Ascending aorta (tissue), 2 donors: ENCODE data around the gene PFKFB4. TPM values are rescaled to one million over a fixed set of nuclear protein-coding genes. Genes with fewer than 3 reads are reported as not detected.

Experiments
- DNase-seq, 2 donors: peaks; one replicate each; pipeline ENCODE4 v3.0.0-alpha.2; 2019; ENCODE audit warnings: low spot score in 2 of 2
- H3K27ac ChIP-seq, 2 donors: fragments of 200-600 bp; sonication (generic); one replicate each; pipeline ENCODE4 v1.5.1; 2016 to 2017; ENCODE audit warnings: mild to moderate bottlenecking in 1 of 2
- H3K27me3 ChIP-seq: fragments of 200-600 bp; sonication (generic); one replicate; pipeline ENCODE4 v1.5.1; 2017
- H3K36me3 ChIP-seq, 2 donors: fragments of 200-600 bp; sonication (generic); one replicate each; pipeline ENCODE4 v1.5.1; 2016
- H3K4me1 ChIP-seq, 2 donors: fragments of 200-600 bp; sonication (generic); one replicate each; pipeline ENCODE4 v1.5.1; 2016 to 2017; ENCODE audit warnings: mild to moderate bottlenecking in 1 of 2
- H3K4me3 ChIP-seq, 2 donors: fragments of 200-600 bp; sonication (generic); one replicate each; pipeline ENCODE4 v1.5.1; 2016 to 2017; ENCODE audit warnings: mild to moderate bottlenecking in 1 of 2
- H3K9me3 ChIP-seq, 2 donors: fragments of 200-600 bp; sonication (generic); one replicate each; pipeline ENCODE4 v1.5.1; 2016
- intact Hi-C: fragments of 100-400 bp; cut with DNase I; formaldehyde crosslinking; loops from one replicate; pipeline ENCODE4 v1.15.1; 2023
- total RNA-seq: library from RNA; depleted of rRNA; stranded (reverse); fragments of >200 nt; gene quantifications from one replicate; pipeline ENCODE4 v1.1.0, GENCODE V29; 2016
- TF ChIP-seq, protein P1 (sequence below), 3 experiments: fragments of 200-600 bp in 2 of 3; fragments of 450-650 bp in 1 of 3; sonication (generic) in 2 of 3; IDR thresholded peaks; one replicate each; pipeline ENCODE4 v1.5.1; 2016 to 2019; ENCODE audit warnings: antibody characterized with exemption in 3 of 3, mild to moderate bottlenecking in 1 of 3, moderate library complexity in 1 of 3

PFKFB4 gene
- total RNA-seq, 1 donor from 2014 or later = 3.7 TPM

- TF ChIP-seq, protein P1, sequence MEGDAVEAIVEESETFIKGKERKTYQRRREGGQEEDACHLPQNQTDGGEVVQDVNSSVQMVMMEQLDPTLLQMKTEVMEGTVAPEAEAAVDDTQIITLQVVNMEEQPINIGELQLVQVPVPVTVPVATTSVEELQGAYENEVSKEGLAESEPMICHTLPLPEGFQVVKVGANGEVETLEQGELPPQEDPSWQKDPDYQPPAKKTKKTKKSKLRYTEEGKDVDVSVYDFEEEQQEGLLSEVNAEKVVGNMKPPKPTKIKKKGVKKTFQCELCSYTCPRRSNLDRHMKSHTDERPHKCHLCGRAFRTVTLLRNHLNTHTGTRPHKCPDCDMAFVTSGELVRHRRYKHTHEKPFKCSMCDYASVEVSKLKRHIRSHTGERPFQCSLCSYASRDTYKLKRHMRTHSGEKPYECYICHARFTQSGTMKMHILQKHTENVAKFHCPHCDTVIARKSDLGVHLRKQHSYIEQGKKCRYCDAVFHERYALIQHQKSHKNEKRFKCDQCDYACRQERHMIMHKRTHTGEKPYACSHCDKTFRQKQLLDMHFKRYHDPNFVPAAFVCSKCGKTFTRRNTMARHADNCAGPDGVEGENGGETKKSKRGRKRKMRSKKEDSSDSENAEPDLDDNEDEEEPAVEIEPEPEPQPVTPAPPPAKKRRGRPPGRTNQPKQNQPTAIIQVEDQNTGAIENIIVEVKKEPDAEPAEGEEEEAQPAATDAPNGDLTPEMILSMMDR (IDR thresholded peaks at IDR 0.05) = no peak
- Histone ChIP-seq H3K27ac (peak within 1 kb of the TSS in 1 of 2 donors; percentile 49), H3K9me3 (no peaks in the 10 kb centered on the region), H3K4me1 (peaks cover 8 to 21% of the 10 kb centered on the region in 2 donors), H3K27me3 (no peaks in the 10 kb centered on the region), H3K36me3 (no peaks in the 10 kb centered on the region), H3K4me3 (no peak within 1 kb of the TSS)
- no peak for DNase-seq
- intact Hi-C loops = no loop called here
These were observed 6.8 kb upstream of the PFKFB4 start, which contains the start of gene UCN2 for GRCh38 chr3:48563382-48563918. UCN2 (minus strand) TSS chr3:48563781; CDS start chr3:48563124, 657 bp downstream.

GRCh38 chr3:48562367-48563095, 5.9 kb upstream of the PFKFB4 start:
- DNase-seq = no peak

GRCh38 chr3:48561045-48561736, 4.6 kb upstream of the PFKFB4 start:
- no peaks in the 10 kb centered on the region for H3K36me3 ChIP-seq
- H3K27ac ChIP-seq = peak overlapping the region; percentile 69 to 83
- H3K4me1 ChIP-seq = peaks cover 15 to 31% of the 10 kb centered on the region in 2 donors
- no peaks in the 10 kb centered on the region for H3K9me3 ChIP-seq
- DNase-seq = peak in 1 of 2 donors; percentile 86
- peak overlapping the region; percentile 42 to 71 for H3K4me3 ChIP-seq
- TF ChIP-seq, protein P1 (IDR thresholded peaks at IDR 0.05) = peak in 2 of 3 experiments; percentile 29 to 35
- intact Hi-C loops = no loop called here
- no peaks in the 10 kb centered on the region for H3K27me3 ChIP-seq

More at GRCh38 chr3:48562367-48563095, 5.9 kb upstream of the PFKFB4 start:
- TF ChIP-seq, protein P1 (IDR thresholded peaks at IDR 0.05) = no peak
- H3K27me3 ChIP-seq = no peaks in the 10 kb centered on the region
- peaks cover 10 to 23% of the 10 kb centered on the region in 2 donors for H3K4me1 ChIP-seq
- intact Hi-C loops = no loop called here
- H3K36me3 ChIP-seq = no peaks in the 10 kb centered on the region
- H3K27ac ChIP-seq = no peak overlapping the region
- no peak overlapping the region for H3K4me3 ChIP-seq
- no peaks in the 10 kb centered on the region for H3K9me3 ChIP-seq

DNA sequence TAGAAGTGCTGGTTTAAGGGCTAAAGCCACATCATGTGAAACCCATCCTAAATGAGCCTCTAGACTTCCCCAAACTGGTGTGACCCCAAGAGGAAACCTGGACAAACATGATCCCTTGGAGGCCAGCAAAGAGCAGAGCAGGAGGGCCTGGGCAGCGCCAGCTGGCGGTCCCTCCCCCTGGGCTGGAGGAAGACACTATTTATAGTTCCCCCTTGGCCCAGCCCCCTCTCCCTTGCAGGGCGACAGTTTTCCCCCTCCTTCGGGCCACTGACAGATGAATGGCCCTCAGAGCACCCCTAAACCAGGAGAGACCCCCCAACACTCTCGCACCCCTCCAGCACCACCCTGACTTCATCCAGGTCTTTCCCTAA, 4.0 kb upstream of the PFKFB4 start:
- Histone ChIP-seq H3K27me3 (no peaks in the 10 kb centered on the region), H3K27ac (peak overlapping the region; percentile 69 to 83), H3K4me3 (peak overlapping the region; percentile 42 to 71), H3K36me3 (no peaks in the 10 kb centered on the region), H3K4me1 (peaks cover 15 to 34% of the 10 kb centered on the region in 2 donors), H3K9me3 (no peaks in the 10 kb centered on the region)
- TF ChIP-seq, protein P1 (IDR thresholded peaks at IDR 0.05) = no peak
- DNase-seq = no peak
- intact Hi-C loops = loop anchor here (1.0 kb wide), 1 partner anchor 75 kb away; the partner anchor contains the start of gene SLC26A6

DNA sequence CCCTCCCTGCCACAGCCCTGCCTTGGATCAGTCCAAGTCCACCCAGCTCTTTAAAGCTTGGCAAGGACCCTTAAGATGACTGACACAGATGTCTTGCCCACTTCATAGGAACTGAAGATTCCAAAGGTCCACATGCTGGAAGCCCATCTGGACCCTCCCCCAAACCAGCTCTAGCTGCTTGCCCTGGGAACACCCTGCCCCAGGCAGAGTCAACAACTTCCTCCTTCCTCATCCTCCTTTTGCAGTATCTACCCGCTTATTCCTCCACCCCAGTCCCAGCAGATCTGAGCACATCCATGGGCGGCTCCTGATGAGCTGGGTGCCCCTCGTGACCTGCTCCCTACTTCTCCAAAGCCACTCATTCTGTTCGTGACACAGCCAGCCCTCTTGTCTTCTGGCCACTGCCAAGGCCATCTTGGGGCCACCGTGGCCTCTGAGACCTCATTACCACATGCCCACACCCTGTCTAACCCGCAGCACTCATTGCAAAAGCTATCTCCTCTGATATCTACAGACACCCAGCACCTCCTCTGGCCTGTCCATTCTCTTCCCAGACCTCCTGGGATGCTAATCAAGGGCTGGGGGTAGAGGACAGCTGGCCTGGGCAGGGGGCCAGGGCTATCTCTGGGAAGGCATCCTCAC, 2.0 kb upstream of the PFKFB4 start:
- Histone ChIP-seq H3K4me1 (peaks cover 15 to 34% of the 10 kb centered on the region in 2 donors), H3K36me3 (no peaks in the 10 kb centered on the region), H3K4me3 (no peak overlapping the region), H3K9me3 (no peaks in the 10 kb centered on the region), H3K27ac (peak overlapping the region; percentile 44 to 83), H3K27me3 (no peaks in the 10 kb centered on the region)
- intact Hi-C loops = loop anchor here (1.0 to 5.0 kb wide), 2 partner anchors 37 to 129 kb away; partner anchors contain the start of genes COL7A1 and NCKIPSD
- TF ChIP-seq, protein P1 (IDR thresholded peaks at IDR 0.05) = peak in 1 of 3 experiments; percentile 4
- peak in 1 of 2 donors; percentile 39 for DNase-seq
